ENCODE data around the gene GREB1L.

Gene GREB1L

GRCh38 chr18:21336846-21337245, 94.8 kb downstream of the GREB1L start:
- DNase-seq: no peak
- H3K36me3 Mint-ChIP-seq (ENCODE audit: low read depth): peaks cover 24% of the 10 kb centered on the region
- H3K4me1 Mint-ChIP-seq: peaks cover 34% of the 10 kb centered on the region
- H3K27ac Mint-ChIP-seq: peak overlapping the region; percentile 86
- no peak overlapping the region for H3K4me3 Mint-ChIP-seq
- TF ChIP-seq CTCF (IDR thresholded peaks at IDR 0.05): no peak
- H3K9me3 Mint-ChIP-seq: no peaks in the 10 kb centered on the region
- peaks cover 2% of the 10 kb centered on the region for H3K27me3 Mint-ChIP-seq (ENCODE audit: low read depth, poor library complexity)

GRCh38 chr18:21341141-21341540, 99.1 kb downstream of the GREB1L start:
- H3K36me3 Mint-ChIP-seq (ENCODE audit: low read depth): peaks cover 44% of the 10 kb centered on the region
- H3K27me3 Mint-ChIP-seq (ENCODE audit: low read depth, poor library complexity): peaks cover 2% of the 10 kb centered on the region
- peak overlapping the region; percentile 95 for H3K27ac Mint-ChIP-seq
- peaks cover 4% of the 10 kb centered on the region for H3K9me3 Mint-ChIP-seq
- H3K4me3 Mint-ChIP-seq: no peak overlapping the region
- no peak for DNase-seq
- no peak for TF ChIP-seq CTCF (IDR thresholded peaks at IDR 0.05)
- H3K4me1 Mint-ChIP-seq: peaks cover 55% of the 10 kb centered on the region

GRCh38 chr18:21342372-21342771, 100.3 kb downstream of the GREB1L start:
- peaks cover 48% of the 10 kb centered on the region for H3K4me1 Mint-ChIP-seq
- peaks cover 2% of the 10 kb centered on the region for H3K27me3 Mint-ChIP-seq (ENCODE audit: low read depth, poor library complexity)
- DNase-seq: no peak
- H3K9me3 Mint-ChIP-seq: peaks cover 6% of the 10 kb centered on the region
- peaks cover 54% of the 10 kb centered on the region for H3K36me3 Mint-ChIP-seq (ENCODE audit: low read depth)
- H3K27ac Mint-ChIP-seq: peak overlapping the region; percentile 79
- H3K4me3 Mint-ChIP-seq: no peak overlapping the region
- TF ChIP-seq CTCF (IDR thresholded peaks at IDR 0.05): no peak

- peaks cover 3% of the 10 kb centered on the region for H3K27me3 Mint-ChIP-seq (ENCODE audit: low read depth, poor library complexity)
- peaks cover 56% of the 10 kb centered on the region for H3K36me3 Mint-ChIP-seq (ENCODE audit: low read depth)
- peaks cover 42% of the 10 kb centered on the region for H3K4me1 Mint-ChIP-seq
- H3K4me3 Mint-ChIP-seq: no peak overlapping the region
- DNase-seq: no peak
- peak overlapping the region; percentile 49 for H3K27ac Mint-ChIP-seq
- peaks cover 25% of the 10 kb centered on the region for H3K9me3 Mint-ChIP-seq
- TF ChIP-seq CTCF (IDR thresholded peaks at IDR 0.05): no peak
These were observed 102.8 kb downstream of the GREB1L start for GRCh38 chr18:21344860-21345259.

- Mint-ChIP-seq H3K4me3 (no peak overlapping the region), H3K9me3 (peaks cover 31% of the 10 kb centered on the region), H3K4me1 (peaks cover 40% of the 10 kb centered on the region), H3K36me3 (ENCODE audit: low read depth) (peaks cover 64% of the 10 kb centered on the region), H3K27me3 (ENCODE audit: low read depth, poor library complexity) (peaks cover 3% of the 10 kb centered on the region), H3K27ac (peak overlapping the region; percentile 37)
- TF ChIP-seq CTCF (IDR thresholded peaks at IDR 0.05): no peak
- no peak for DNase-seq
These were observed 103.8 kb downstream of the GREB1L start for GRCh38 chr18:21345840-21346239.

- peaks cover 40% of the 10 kb centered on the region for H3K36me3 Mint-ChIP-seq (ENCODE audit: low read depth)
- no peak overlapping the region for H3K27ac Mint-ChIP-seq
- H3K4me1 Mint-ChIP-seq: peaks cover 11% of the 10 kb centered on the region
- no peak for TF ChIP-seq CTCF (IDR thresholded peaks at IDR 0.05)
- H3K27me3 Mint-ChIP-seq (ENCODE audit: low read depth, poor library complexity): peaks cover 3% of the 10 kb centered on the region
- DNase-seq: no peak
- no peak overlapping the region for H3K4me3 Mint-ChIP-seq
- H3K9me3 Mint-ChIP-seq: peaks cover 29% of the 10 kb centered on the region
These were observed 117.7 kb downstream of the GREB1L start for GRCh38 chr18:21359746-21360145.
